KOPT-K1 (cell line): Measurements from ENCODE around the gene MFSD11.
"Not testable (repeated sequence)": the region's sequence is repeated elsewhere in the genome, so short reads cannot be mapped to it uniquely, and the experiment has no call there.

ENCODE experiments used
- H3K27ac ChIP-seq: fragments of 200-600 bp; sonication (generic); 2 replicates; pipeline ENCODE4 v1.5.1; 2016; ENCODE audit warnings: antibody characterized with exemption, mild to moderate bottlenecking, low read depth, low read length; ENCODE audit not compliant: poor library complexity, severe bottlenecking
- H3K36me3 ChIP-seq: fragments of 200-600 bp; sonication (generic); 2 replicates; pipeline ENCODE4 v1.5.1; 2017; ENCODE audit warnings: antibody characterized with exemption, mild to moderate bottlenecking, low read length, moderate library complexity; ENCODE audit not compliant: insufficient read depth
- H3K9me3 ChIP-seq: fragments of 200-600 bp; sonication (generic); 2 replicates; pipeline ENCODE4 v1.5.1; 2017; ENCODE audit warnings: antibody characterized with exemption, low read length, mild to moderate bottlenecking; ENCODE audit not compliant: insufficient read depth, poor library complexity, severe bottlenecking

The MFSD11 gene

GRCh38 chr17:76737676-76738467 lies at the start of gene MFSD11:
TSS of gene MFSD11 (plus strand) at chr17:76738119. CDS start at chr17:76738353, 234 bp downstream.
- H3K27ac ChIP-seq = peak within 1 kb of the TSS; percentile 97
- H3K9me3 ChIP-seq = no peaks in the 10 kb centered on the region
- H3K36me3 ChIP-seq = peaks cover 63% of the 10 kb centered on the region

GRCh38 chr17:76688165-76688622 lies 49.7 kb upstream of the MFSD11 start:
- Histone ChIP-seq H3K9me3 (no peaks in the 10 kb centered on the region), H3K36me3 (no peaks in the 10 kb centered on the region), H3K27ac (no peak overlapping the region)

- no peak overlapping the region for H3K27ac ChIP-seq
- H3K36me3 ChIP-seq = no peaks in the 10 kb centered on the region
- H3K9me3 ChIP-seq = no peaks in the 10 kb centered on the region
Observed at GRCh38 chr17:76689859-76690258, 48.1 kb upstream of the MFSD11 start.

GRCh38 chr17:76690596-76691280 lies 47.2 kb upstream of the MFSD11 start:
- H3K27ac ChIP-seq = no peak overlapping the region
- H3K36me3 ChIP-seq = no peaks in the 10 kb centered on the region
- H3K9me3 ChIP-seq = no peaks in the 10 kb centered on the region

GRCh38 chr17:76691379-76692191 lies 46.3 kb upstream of the MFSD11 start:
- Histone ChIP-seq H3K36me3 (no peaks in the 10 kb centered on the region), H3K9me3 (no peaks in the 10 kb centered on the region), H3K27ac (no peak overlapping the region)

GRCh38 chr17:76695059-76695831 lies 42.7 kb upstream of the MFSD11 start:
- Histone ChIP-seq H3K9me3 (no peaks in the 10 kb centered on the region), H3K36me3 (no peaks in the 10 kb centered on the region), H3K27ac (no peak overlapping the region)

GRCh38 chr17:76696763-76697701 lies 40.9 kb upstream of the MFSD11 start:
- no peaks in the 10 kb centered on the region for H3K9me3 ChIP-seq
- no peak overlapping the region for H3K27ac ChIP-seq
- no peaks in the 10 kb centered on the region for H3K36me3 ChIP-seq

- H3K27ac ChIP-seq = no peak overlapping the region
- no peaks in the 10 kb centered on the region for H3K9me3 ChIP-seq
- no peaks in the 10 kb centered on the region for H3K36me3 ChIP-seq
Observed at GRCh38 chr17:76697702-76698465, 40.0 kb upstream of the MFSD11 start.

- H3K9me3 ChIP-seq, H3K36me3 ChIP-seq, H3K27ac ChIP-seq: not testable (repeated sequence)
Observed at GRCh38 chr17:76698466-76698977, 39.4 kb upstream of the MFSD11 start.

GRCh38 chr17:76700270-76700616 lies 37.7 kb upstream of the MFSD11 start:
- Histone ChIP-seq H3K36me3 (no peaks in the 10 kb centered on the region), H3K27ac (no peak overlapping the region), H3K9me3 (no peaks in the 10 kb centered on the region)

GRCh38 chr17:76700617-76701470 lies 37.1 kb upstream of the MFSD11 start:
- no peak overlapping the region for H3K27ac ChIP-seq

GRCh38 chr17:76701471-76701967 lies 36.4 kb upstream of the MFSD11 start:
- Histone ChIP-seq H3K36me3 (no peaks in the 10 kb centered on the region), H3K9me3 (no peaks in the 10 kb centered on the region), H3K27ac (no peak overlapping the region)

More at GRCh38 chr17:76700617-76701470, 37.1 kb upstream of the MFSD11 start:
- Histone ChIP-seq H3K9me3 (no peaks in the 10 kb centered on the region), H3K36me3 (no peaks in the 10 kb centered on the region)
